ENCODE measurements around the gene CCDC15.
"Not testable (repeated sequence)": the region's sequence is repeated elsewhere in the genome, so short reads cannot be mapped to it uniquely, and the experiment has no call there.

The CCDC15 gene

GRCh38 chr11:124942466-124943253 lies 11.3 kb upstream of the CCDC15 start:
- DNase-seq (ENCODE audit: low read depth in 3 of 3), result no peak

GRCh38 chr11:124943254-124943616 lies 10.8 kb upstream of the CCDC15 start:
- DNase-seq (ENCODE audit: low read depth in 3 of 3), result no peak

GRCh38 chr11:124943741-124944140 lies 10.3 kb upstream of the CCDC15 start:
- DNase-seq (ENCODE audit: low read depth in 3 of 3), result no peak

GRCh38 chr11:124944565-124944964 lies 9.4 kb upstream of the CCDC15 start:
- DNase-seq (ENCODE audit: low read depth in 3 of 3), result no peak

GRCh38 chr11:124945826-124946225 lies 8.2 kb upstream of the CCDC15 start:
- DNase-seq (ENCODE audit: low read depth in 3 of 3), result no peak

GRCh38 chr11:124946735-124947141 lies 7.3 kb upstream of the CCDC15 start:
- no peak for DNase-seq (ENCODE audit: low read depth in 3 of 3)

- DNase-seq (ENCODE audit: low read depth in 3 of 3), result no peak
Measured at GRCh38 chr11:124950601-124951330, 3.2 kb upstream of the CCDC15 start.

GRCh38 chr11:124951341-124951740 lies 2.7 kb upstream of the CCDC15 start:
- no peak for DNase-seq (ENCODE audit: low read depth in 3 of 3)

GRCh38 chr11:124954590-124954955 lies 571 bp downstream of the CCDC15 start:
- DNase-seq (ENCODE audit: low read depth in 3 of 3), result no peak

GRCh38 chr11:124955035-124955434 lies 1.0 kb downstream of the CCDC15 start:
- no peak for DNase-seq (ENCODE audit: low read depth in 3 of 3)

GRCh38 chr11:124961972-124962609 lies 8.1 kb downstream of the CCDC15 start:
- DNase-seq (ENCODE audit: low read depth in 3 of 3), result no peak

GRCh38 chr11:124968197-124968596 lies 14.2 kb downstream of the CCDC15 start:
- not testable (repeated sequence) for DNase-seq (ENCODE audit: low read depth in 3 of 3)

- no peak for DNase-seq (ENCODE audit: low read depth in 3 of 3)
Measured at GRCh38 chr11:124970925-124971324, 16.9 kb downstream of the CCDC15 start.

- DNase-seq (ENCODE audit: low read depth in 3 of 3), result no peak
Measured at GRCh38 chr11:124971810-124972209, 17.8 kb downstream of the CCDC15 start.

GRCh38 chr11:124976531-124976930 lies 22.5 kb downstream of the CCDC15 start:
- no peak for DNase-seq (ENCODE audit: low read depth in 3 of 3)

GRCh38 chr11:124977006-124977405 lies 23.0 kb downstream of the CCDC15 start:
- no peak for DNase-seq (ENCODE audit: low read depth in 3 of 3)

- DNase-seq (ENCODE audit: low read depth in 3 of 3), result no peak
Measured at GRCh38 chr11:124978316-124978715, 24.3 kb downstream of the CCDC15 start.

GRCh38 chr11:124982043-124982442 lies 28.0 kb downstream of the CCDC15 start:
- no peak for DNase-seq (ENCODE audit: low read depth in 3 of 3)

GRCh38 chr11:124983674-124984511 lies 29.9 kb downstream of the CCDC15 start:
- no peak for DNase-seq (ENCODE audit: low read depth in 3 of 3)

- DNase-seq (ENCODE audit: low read depth in 3 of 3), result no peak
Measured at GRCh38 chr11:124984512-124984854, 30.5 kb downstream of the CCDC15 start.

- no peak for DNase-seq (ENCODE audit: low read depth in 3 of 3)
Measured at GRCh38 chr11:124987096-124987495, 33.1 kb downstream of the CCDC15 start.

- DNase-seq (ENCODE audit: low read depth in 3 of 3), result no peak
Measured at GRCh38 chr11:124988063-124988462, 34.1 kb downstream of the CCDC15 start.
